H54 (cell line): ENCODE data around the gene POLDIP3.

Source experiments
- DNase-seq: peaks from one replicate; pipeline ENCODE4 v3.0.0; 2011; ENCODE audit warnings: low spot score, mixed read lengths; ENCODE audit not compliant: insufficient read length
- FAIRE-seq: peaks from 3 replicates; lab custom pipeline; 2011; peaks lifted over from hg19 to GRCh38; lab: Jason Lieb, UNC
- POLR2A ChIP-seq: IDR thresholded peaks from 2 replicates; pipeline ENCODE4 v1.6.1; 2011; ENCODE audit warnings: low read depth, mild to moderate bottlenecking, low read length

Gene POLDIP3

DNA sequence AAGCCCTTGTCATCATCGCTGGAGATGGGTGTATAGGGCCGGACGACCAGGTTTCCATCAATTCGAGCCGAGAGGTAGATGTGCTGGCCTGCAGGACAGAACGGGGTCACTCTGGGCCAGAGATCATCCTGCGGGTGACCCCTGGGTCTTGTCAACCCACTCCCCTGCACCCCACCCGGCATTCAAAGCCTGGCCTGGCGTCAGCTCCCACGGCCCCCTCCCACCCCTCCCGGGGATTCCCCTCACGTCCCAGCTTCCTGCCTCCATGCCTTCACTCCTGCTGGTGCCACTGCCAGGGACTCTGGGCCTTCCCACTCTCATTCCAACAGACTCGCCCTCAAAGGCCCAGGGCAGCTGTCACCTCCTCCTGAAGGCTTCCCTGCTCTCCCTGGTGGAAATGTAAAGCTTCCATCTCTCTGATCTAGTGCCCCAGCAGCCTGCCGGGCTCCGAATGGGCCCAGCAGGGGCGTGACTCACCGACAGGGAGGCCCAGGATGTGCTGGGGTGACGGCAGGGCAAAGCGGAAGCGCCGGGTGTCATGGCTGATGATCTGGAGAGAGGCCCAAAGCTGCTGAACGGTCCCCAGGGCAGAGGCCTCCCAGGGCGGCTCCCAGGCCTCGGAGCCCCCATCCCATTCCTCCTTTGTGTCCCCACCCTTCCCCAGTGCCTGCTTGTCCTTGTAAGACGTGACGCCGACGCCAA lies 16.4 kb upstream of the POLDIP3 start:
- no peak for TF ChIP-seq POLR2A
- DNase-seq (peak; percentile 62), FAIRE-seq (no peak)

DNA sequence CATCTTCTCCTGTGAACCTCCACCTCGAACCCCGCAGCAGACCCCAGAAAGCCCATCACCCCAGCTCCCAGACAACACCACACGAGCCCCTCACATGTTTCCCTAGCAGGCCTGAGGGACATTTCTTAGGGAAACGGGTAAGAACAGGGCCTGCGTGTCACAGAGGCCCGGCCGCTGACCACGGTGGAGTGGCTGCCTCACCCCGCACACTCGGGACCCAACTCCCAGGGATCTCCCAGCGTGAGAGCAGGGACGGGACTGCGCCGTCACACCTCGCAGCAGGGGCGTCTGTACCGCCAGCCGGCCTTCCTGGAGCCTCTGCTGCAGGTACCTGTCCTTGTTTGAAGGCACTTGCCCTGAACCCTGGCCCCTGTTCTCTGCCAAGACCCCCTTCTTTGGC lies 15.5 kb upstream of the POLDIP3 start:
- DNase-seq, result no peak
- TF ChIP-seq POLR2A, result no peak
- FAIRE-seq, result no peak

DNA sequence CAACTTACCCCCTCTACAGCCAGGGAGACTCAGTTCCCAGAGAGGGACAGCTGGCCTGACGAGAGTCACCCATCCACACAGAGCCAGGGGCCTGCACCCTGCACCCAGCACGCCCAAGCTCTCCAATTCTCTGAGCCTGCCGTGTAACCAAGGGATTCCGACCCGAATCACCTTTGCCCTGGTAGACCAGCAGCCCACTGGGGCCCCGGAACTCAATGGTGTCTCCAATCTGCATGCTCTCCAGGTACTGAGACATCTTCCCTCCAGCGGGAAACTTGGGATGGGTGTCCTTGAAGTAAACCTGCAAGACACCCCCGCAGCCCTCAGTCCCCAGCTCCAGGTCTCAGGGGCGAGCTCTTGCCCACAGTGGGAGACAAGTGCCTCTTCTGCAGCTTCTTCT lies 13.3 kb upstream of the POLDIP3 start:
- DNase-seq, result no peak
- FAIRE-seq, result no peak
- no peak for TF ChIP-seq POLR2A

GRCh38 chr22:42626951-42627625 lies 12.4 kb upstream of the POLDIP3 start:
- TF ChIP-seq POLR2A, result no peak
- FAIRE-seq (no peak), DNase-seq (no peak)

DNA sequence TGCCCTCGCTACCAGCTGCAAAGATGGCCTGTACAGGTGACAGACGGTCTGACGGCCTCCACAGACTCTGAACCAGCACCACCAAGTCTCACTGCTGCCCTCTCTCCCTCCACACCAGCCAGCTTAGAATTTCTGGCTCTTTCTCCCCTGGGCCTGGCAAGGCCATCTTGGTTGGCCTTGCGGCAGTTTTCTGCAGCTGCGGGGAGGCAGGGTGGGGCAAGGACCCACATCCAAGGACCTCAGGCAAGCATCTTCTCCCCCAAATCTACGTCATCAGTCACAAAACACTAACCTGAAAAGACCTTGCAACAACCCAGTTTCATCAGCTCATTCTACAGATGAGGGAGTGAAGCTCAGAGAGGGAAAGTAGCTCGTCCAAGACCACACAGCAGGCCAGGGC lies 11.7 kb upstream of the POLDIP3 start:
- no peak for TF ChIP-seq POLR2A
- no peak for DNase-seq
- FAIRE-seq, result no peak

DNA sequence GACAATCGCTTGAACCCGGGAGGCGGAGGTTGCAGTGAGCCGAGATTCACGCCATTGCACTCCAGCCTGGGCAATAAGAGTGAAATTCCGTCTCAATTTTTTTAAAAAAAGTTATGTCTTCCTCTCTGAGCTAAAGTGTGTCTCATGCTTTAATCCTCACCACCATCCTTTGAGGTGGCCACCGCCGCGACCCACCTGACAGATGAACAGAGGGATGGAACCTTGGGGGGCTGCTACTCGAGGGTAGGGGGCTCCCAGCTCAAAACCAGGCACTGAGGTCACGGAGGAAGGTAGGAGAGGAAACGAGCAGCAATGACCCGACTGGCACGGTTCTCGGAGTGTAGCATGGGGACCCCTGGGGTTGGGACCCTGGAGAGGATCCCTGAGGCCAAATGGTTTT lies 10.7 kb upstream of the POLDIP3 start:
- FAIRE-seq (no peak), DNase-seq (no peak)
- no peak for TF ChIP-seq POLR2A

GRCh38 chr22:42624551-42625106 lies 9.9 kb upstream of the POLDIP3 start:
- FAIRE-seq (no peak), DNase-seq (no peak)
- TF ChIP-seq POLR2A, result no peak

- FAIRE-seq (no peak), DNase-seq (no peak)
- no peak for TF ChIP-seq POLR2A
Observed at GRCh38 chr22:42623756-42624441, 9.2 kb upstream of the POLDIP3 start.

DNA sequence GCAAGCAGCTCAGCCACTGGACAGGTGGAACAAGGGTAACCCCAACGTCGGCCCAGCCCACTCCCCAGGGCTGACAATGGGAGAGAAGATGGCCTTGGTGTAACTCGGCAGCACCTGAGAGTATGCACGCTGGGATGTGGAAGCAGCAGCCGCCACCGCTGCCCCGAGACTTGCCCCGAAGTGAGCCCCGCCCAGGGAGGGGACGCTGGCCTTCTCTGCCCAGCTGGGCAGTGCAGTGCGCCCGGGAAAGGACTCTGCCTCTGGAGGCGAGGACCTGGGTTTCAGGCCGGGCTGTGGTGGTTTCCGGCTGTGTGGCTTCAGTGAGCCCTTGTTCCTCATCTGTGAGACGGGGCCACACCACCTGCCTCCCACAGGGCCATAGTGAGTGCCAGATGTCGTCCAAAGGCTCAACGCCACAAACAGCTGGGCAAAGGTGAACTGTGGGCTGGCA lies 8.6 kb upstream of the POLDIP3 start:
- no peak for FAIRE-seq
- TF ChIP-seq POLR2A, result no peak
- no peak for DNase-seq

DNA sequence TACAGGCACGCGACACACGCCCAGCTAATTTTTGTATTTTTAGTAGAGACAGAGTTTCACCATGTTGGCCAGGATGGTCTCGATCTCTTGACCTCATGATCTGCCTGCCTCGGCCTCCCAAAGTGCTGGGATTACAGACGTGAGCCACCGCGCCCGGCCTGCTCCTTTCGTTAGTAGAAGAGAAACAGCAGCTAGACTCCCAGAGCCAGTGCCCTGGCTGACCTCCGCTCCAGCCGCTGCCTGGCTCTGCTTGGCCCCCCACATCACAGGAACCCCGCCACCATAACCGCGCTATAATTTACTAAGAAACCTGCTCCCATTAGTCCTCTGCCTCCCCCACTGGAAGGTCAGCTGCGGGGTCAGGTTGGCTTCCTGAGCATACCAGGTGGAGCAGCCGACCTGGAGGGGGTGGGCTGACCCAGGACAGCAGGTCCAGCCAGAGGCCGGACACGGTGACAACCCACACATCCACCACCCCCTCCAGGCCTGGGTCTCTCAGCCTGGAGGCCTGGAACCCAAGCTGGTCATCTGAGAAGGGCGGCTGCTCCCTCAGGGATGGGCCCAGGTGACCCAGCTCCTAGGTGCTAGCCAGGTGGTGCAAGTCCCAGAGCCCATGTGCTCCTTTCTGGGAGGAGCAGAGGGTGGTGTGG lies 7.5 kb upstream of the POLDIP3 start:
- FAIRE-seq, result no peak
- no peak for DNase-seq
- no peak for TF ChIP-seq POLR2A

DNA sequence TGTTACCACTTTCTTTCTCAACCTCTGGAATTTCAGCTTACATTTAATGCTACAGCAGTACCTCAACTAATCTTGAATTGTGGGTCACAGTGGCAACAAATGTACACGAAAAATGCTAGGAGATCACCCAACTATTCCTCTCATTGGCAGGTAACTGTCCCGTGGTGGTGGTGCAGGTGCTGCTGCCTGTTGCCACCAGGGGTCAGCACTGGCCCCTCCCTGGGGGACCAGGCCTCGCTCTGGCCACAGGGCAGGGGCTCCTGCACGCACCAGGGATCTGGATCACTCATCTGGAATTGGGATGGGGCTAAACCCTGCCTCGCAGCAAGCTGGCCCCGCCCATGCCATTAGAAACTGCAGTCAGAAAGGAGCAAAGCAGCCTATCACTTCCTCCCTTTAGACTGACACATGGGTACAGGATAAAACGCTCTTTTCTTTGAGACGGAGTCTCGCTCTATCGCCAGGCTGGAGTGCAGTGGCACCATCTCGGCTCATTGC lies 6.9 kb upstream of the POLDIP3 start:
- no peak for FAIRE-seq
- TF ChIP-seq POLR2A, result no peak
- no peak for DNase-seq

DNA sequence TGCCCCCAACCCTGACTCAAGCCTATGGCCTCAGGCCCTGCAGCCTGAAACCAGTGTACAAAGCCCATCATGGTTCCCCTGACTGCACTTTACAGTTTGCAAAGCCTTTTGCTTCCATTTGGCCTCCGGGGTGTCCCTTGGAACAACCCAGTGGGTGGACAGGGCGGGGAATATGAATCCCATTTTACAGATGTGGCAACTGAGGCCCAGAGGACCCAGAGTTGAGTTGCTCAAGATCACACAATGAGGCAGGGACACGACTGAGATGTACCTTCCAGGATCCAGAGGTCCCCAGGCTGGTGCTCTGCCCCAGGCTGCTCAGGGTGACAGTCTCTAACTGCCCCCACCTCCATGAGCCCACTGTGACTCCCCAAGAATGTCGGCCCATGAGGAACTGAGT lies 5.4 kb upstream of the POLDIP3 start:
- DNase-seq (no peak), FAIRE-seq (no peak)
- TF ChIP-seq POLR2A, result no peak

- FAIRE-seq, result no peak
Observed at GRCh38 chr22:42619261-42620063, 4.8 kb upstream of the POLDIP3 start.

More at GRCh38 chr22:42619261-42620063, 4.8 kb upstream of the POLDIP3 start:
- no peak for DNase-seq
- TF ChIP-seq POLR2A, result no peak
